Thyroid gland (tissue), 4 donors: ENCODE measurements around the gene TRUB2.

ENCODE experiments used
- CTCF ChIP-seq, 6 experiments: fragments of 200-600 bp in 3 of 6; fragments of 450-650 bp in 3 of 6; sonication (generic) in 3 of 6; IDR thresholded peaks; one replicate each; pipeline ENCODE4 v1.5.1; 2016 to 2019; ENCODE audit warnings: antibody characterized with exemption in 6 of 6, mild to moderate bottlenecking in 2 of 6, inconsistent platforms in 1 of 6, moderate library complexity in 1 of 6
- POLR2A ChIP-seq, 2 donors: fragments of 450-650 bp; IDR thresholded peaks; one replicate each; pipeline ENCODE4 v1.6.1; 2017; ENCODE audit warnings: antibody characterized with exemption in 2 of 2, mild to moderate bottlenecking in 2 of 2, moderate library complexity in 1 of 2

GRCh38 chr9:128257086-128257825, 65.0 kb downstream of the TRUB2 start:
- TF ChIP-seq CTCF (IDR thresholded peaks at IDR 0.05), result no peak
- TF ChIP-seq POLR2A (IDR thresholded peaks at IDR 0.05), result no peak
